GM21528 (cell line): ENCODE results near the gene MAPKAP1.
"Not testable (repeated sequence)": the region's sequence is repeated elsewhere in the genome, so short reads cannot be mapped to it uniquely, and the experiment has no call there.

ENCODE experiments used
- ATAC-seq: cut with Tn5 transposase; IDR thresholded peaks from one replicate; pipeline ENCODE4 v1.9.1; 2021; ENCODE audit warnings: mild to moderate bottlenecking, moderate library complexity; ENCODE audit not compliant: unreplicated experiment, low FRiP score

The MAPKAP1 gene

DNA sequence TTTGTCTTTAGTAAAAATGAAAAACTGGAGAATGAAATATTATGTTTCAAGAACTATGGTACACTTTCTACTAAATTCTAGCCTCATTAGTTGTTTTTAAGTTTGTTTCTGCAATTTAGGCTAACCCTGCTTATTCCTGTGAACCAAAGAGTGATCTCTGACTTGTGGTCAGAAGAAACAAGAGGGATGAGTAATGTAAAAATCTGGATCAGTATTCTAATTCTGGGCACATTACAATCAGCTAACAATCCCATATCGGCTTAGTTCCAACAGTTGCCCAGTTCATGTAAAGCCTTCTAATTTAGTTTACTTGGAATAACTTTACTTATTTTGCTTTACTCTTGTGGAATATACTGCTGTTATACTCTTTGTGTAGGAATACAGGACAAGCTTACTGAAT is 134.5 kb downstream of the MAPKAP1 start:
- not testable (repeated sequence) for ATAC-seq

GRCh38 chr9:125571824-125572223 is 135.2 kb downstream of the MAPKAP1 start:
- ATAC-seq = not testable (repeated sequence)

GRCh38 chr9:125570246-125570645 is 136.8 kb downstream of the MAPKAP1 start:
- ATAC-seq = no peak

DNA sequence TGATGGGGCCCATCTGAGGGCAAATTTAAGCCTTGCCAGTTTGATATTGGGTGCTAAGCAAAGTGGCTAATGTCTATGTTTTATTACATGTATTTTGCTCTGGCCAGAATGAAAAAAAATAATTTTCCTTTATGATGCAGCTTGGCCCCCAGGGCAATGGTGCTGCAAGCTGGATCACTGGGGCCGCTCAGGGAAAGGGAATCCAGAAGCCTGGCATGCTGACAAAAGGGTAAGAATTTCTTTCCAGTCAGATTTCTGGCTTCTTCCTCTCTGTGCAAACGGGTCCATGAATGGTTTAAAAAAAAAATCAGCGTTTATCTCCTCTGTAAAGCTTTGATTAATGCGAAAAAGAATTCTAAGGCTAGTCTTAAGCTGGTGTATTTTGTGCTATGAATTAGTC is 138.4 kb downstream of the MAPKAP1 start:
- ATAC-seq = no peak

GRCh38 chr9:125566051-125566450 is 141.0 kb downstream of the MAPKAP1 start:
- ATAC-seq = not testable (repeated sequence)

GRCh38 chr9:125565126-125565525 is 141.9 kb downstream of the MAPKAP1 start:
- no peak for ATAC-seq

GRCh38 chr9:125564631-125565030 is 142.4 kb downstream of the MAPKAP1 start:
- ATAC-seq = no peak

DNA sequence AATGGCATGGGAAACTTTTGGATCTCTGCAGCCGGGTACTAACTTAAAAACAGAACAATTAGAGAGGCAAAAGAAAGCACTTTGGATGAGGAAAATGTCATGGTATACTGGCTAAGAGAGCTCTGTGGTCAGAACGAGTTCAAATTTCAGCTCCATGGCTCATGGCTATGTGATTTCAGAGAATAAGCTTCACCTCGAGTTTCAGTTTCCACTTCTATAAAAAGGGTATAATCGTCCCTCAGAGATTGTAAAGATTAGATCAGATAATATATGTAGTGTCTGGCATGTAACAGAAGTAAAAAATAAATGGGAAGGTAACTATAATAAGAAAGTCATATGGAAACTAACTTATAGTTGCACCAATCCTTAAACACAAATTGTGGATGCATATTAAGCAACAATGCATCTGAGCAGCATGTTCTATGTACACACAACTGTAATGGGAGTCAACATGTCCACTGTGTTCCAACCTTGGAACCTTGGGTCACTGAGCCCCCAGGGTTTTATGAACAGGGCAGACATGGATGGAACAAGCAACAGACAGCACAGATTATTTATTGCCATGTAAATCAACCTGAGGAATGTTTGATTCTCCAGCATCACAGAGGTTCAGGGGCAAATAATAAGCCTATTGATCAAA is 145.4 kb downstream of the MAPKAP1 start:
- no peak for ATAC-seq

DNA sequence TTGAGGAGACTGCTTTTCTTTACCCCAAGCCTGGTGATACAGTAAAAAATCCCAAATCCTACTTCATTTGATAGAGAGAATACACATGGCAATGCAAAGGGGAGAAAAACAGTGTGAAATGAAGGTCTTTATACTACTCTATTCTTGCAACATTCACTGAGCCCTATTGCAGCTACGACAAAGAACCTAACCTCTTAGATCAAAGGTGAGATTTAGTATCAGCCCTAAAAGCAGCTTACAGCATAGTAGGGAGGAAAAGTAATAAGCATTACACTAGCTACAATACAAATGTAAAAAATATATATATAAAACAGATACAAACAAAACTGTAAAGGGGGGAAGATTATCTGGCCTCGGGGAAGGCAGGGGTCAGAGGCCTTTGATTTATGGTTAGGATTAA is 147.1 kb downstream of the MAPKAP1 start:
- no peak for ATAC-seq

DNA sequence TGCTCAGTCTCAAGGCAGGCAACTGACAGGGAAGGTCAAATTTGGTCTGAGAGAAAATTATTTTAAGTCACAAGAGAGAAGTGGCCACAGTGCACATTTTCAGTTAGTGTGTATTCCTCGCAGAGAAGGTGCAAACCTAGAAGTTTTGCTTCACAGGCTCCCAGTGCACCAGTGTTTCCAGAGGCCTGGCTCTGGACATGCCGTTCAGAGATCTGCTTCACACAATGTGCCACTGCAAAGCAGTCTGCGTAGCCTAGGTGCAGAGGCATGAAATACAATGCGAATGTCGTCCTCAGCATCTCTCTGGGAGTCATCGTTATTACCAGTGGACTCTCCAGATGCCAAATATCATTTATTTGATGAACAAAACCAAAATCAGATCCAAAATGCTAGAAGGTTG is 147.8 kb downstream of the MAPKAP1 start:
- ATAC-seq = no peak

DNA sequence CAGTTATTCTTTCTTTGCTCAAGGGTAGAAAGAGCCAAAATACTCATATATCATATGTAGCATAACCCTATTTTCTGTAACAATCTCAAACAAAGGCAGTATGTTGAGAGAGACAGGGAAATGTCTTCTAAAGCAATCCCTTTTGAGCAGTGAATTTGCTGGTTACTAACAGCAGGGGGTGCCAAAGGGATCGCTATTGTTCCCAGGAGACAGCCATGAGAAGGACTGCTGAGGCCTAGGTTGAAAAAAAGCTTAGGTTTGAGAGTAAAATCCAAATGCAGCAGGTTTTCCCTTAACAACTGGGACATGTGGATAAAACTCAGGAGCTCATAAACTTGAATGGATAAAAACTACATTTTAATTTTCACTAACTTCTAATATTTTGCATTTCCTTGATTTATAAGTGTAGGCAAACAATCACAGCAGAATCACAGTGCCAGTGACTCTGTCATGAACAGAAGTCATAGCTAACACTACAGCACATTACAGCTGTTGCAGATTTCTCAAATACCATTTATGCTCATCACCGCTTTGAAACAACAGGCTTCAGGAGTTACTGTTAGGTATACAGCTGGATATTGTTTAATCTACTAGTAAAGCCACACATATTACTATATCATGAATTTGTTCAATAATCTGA is 148.4 kb downstream of the MAPKAP1 start:
- ATAC-seq = no peak

- no peak for ATAC-seq
These were observed 150.8 kb downstream of the MAPKAP1 start for GRCh38 chr9:125556046-125556721.

- ATAC-seq = no peak
These were observed 152.3 kb downstream of the MAPKAP1 start for GRCh38 chr9:125554726-125555125.

- no peak for ATAC-seq
These were observed 155.2 kb downstream of the MAPKAP1 start for GRCh38 chr9:125551781-125552180.

DNA sequence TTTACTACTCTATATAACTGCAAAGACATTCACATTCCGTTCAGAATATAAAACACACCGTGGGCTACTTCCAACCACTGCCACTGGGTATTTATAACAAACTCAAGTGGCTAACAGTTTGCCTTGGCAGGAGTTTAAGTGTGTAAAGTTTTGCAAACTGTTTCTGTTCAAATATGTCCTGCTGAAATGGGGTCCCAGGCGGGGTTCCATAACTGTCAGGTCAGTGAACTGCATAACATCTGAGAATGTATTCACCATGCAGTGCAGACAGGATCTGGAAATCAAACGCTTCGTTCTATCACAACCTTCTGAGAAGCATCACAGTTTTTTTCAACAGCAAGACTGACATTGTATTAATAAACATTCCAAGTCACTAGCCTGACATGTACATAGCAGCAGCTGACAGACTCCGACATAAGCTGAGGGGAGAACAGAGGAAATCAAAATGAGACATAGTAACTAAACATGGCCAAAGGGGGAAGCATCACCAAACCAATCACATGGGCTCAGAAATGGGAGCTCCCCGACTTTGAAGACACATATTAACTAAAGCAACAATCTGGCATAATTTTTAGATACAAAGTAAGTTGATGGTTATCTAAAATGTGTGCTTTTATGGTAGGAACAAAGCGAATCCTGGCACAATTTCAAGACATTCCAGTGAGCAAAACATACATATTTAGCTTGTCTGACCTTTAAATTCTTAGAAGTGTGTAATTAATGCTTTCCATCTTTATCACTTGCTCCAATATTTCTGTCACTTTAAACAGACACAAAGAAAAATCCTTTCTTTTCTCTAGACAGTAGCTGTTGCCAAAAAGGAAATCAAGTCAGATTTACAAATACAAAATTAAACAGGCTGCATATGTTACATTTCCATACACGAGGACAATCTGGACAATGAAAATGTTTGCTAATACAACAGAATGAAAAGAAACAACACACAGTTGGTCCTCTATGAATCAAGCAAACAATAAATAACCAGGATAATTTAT is 156.8 kb downstream of the MAPKAP1 start:
- no peak for ATAC-seq

- ATAC-seq = no peak
These were observed 157.5 kb downstream of the MAPKAP1 start for GRCh38 chr9:125549465-125549871.

- no peak for ATAC-seq
These were observed 158.0 kb downstream of the MAPKAP1 start for GRCh38 chr9:125549039-125549438.

- no peak for ATAC-seq
These were observed 158.9 kb downstream of the MAPKAP1 start for GRCh38 chr9:125548141-125548540.

DNA sequence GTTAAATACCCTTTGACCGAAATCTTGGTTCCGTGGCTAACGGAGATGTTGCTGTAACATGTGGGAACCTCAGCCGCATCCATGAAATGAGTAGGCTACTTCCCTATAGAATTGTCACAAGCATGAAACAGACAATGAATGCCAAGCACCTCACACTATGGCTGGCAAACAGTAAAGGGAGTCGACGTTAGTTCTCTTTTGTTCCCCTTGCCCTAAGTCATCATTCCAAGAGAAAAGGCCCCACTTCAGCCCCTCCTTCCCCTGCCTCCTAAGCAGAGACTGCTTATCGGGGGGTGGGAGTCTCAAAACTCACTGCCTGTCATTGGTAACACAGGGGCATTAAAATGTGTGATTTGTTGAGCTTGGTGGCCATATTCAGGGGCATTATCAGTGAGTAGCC is 159.6 kb downstream of the MAPKAP1 start:
- ATAC-seq = no peak

GRCh38 chr9:125545845-125546244 is 161.2 kb downstream of the MAPKAP1 start:
- ATAC-seq = no peak
